ENCODE results near the gene IPO9.
A peak's percentile ranks its signal among the peaks of the same experiment; 100 is the strongest.
"Not testable (repeated sequence)": the region's sequence is repeated elsewhere in the genome, so short reads cannot be mapped to it uniquely, and the experiment has no call there.

Gene IPO9

DNA sequence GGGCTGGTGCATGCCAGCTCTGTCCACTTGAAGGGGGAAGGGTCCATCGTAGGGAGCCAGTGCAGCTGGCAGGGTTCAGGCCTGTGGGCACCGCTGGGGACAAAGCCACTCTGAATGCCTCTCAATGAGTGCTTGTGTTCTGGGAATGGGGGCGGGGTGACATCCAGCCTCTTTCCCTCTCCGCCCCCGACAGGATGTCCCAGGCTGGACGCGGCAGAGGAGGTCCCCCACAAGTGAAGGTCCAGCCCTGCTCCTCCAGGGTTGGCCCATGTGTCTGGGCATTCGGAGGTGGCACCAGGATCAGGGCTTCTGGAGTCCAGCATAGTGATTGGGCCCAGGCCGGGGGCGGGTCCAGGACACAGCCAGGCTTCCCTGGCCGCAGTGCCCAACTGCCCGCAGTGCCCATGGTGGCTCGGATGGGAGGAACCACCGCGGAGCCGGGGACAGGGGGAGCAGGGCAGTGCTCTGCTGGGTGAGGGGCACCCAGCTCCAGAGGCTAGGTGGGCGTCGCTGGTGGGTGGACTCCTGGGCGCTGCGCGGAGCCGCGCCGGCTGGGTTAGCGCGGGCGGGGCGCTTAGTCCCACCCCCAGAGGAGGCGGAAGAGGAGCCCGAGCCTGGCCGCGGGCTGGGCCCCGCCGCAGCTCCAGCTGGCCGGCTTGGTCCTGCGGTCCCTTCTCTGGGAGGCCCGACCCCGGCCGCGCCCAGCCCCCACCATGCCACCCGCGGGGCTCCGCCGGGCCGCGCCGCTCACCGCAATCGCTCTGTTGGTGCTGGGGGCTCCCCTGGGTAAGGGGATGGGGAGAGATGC lies 59.5 kb downstream of the IPO9 start, which contains the start of gene SHISA4:
SHISA4 (plus strand) TSS at position 617 of the 808 bp plus-strand sequence; CDS start at position 714, 97 bp downstream.
- no peak for DNase-seq (ENCODE audit: low read depth)

DNA sequence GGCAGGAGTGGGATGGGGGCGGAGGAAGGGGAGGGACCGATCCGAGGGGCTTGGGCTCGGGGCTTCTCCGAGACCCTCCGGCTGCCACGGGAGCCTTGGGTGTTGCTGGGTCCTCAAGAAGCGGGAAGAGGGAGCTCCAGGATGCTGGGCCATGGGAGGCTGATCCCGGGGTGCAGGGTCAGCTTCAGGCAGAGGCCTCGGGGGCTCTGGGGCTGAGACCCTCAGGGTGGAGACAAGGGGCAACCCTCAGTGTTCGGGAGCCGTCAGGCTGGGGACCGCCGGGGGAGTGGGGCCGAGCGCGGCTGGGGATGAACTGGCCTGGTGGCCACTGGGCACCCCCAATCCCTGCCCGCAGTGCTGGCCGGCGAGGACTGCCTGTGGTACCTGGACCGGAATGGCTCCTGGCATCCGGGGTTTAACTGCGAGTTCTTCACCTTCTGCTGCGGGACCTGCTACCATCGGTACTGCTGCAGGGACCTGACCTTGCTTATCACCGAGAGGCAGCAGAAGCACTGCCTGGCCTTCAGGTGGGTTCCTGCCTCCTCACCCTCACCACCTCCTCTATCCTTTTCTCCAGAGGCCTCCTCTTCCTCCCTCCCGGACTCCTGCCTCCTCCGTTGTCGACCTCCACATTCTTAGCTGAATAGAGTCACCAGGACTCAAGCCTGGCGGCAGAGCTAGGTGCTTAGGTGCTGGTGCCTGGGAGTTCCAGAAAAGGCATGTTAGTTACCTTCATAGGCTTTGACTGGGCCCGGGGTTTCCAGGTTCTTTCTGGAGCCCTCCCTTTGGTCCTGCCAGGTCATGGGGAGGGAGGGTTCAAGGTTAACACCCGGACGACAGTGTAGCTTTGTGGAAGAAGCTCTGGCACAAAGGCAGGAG lies 60.4 kb downstream of the IPO9 start:
- no peak for DNase-seq (ENCODE audit: low read depth)

DNA sequence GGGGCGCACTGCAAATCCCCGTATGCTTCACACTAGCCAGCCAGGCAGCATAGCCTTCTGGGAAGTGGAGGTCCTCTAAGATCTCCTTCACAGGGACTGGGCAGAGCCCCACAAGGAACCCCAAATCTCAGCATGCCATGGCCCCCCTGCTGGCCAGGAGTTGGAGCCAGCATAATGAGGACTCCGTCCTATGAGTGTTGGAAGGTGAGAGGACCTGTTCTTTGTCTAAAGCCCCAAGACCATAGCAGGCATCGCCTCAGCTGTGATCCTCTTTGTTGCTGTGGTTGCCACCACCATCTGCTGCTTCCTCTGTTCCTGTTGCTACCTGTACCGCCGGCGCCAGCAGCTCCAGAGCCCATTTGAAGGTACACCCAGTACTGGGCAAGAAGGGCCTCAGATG lies 61.3 kb downstream of the IPO9 start:
- no peak for DNase-seq (ENCODE audit: low read depth)

DNA sequence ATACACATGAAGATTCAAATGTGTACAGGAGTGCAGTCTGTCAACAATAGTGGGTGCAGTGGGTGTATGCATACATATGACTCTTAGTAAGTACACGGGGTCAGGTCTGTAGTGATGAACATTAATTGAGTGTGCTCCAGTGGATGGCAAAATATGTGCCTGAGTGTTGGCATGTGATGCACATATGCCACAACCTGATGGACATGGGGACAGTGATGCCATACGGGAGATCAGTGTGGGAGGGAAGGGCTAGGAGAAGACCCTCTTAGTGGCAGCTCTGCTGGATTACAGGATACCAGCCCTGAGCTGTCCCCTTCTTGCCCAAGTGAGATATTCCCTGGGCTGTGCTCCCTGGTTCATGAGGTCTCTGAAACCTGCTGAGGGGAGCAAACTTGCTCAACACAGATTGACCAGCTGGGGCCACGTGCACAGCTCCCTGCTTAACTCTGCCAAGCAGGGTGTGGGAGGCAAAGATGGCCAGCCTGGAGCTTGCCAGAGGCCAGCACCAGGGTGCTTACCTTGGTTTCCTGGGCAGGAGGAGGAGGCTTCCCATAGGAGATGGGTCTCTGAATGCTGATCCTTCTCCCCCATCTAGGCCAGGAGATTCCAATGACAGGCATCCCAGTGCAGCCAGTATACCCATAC lies 62.0 kb downstream of the IPO9 start:
- no peak for DNase-seq (ENCODE audit: low read depth)

DNA sequence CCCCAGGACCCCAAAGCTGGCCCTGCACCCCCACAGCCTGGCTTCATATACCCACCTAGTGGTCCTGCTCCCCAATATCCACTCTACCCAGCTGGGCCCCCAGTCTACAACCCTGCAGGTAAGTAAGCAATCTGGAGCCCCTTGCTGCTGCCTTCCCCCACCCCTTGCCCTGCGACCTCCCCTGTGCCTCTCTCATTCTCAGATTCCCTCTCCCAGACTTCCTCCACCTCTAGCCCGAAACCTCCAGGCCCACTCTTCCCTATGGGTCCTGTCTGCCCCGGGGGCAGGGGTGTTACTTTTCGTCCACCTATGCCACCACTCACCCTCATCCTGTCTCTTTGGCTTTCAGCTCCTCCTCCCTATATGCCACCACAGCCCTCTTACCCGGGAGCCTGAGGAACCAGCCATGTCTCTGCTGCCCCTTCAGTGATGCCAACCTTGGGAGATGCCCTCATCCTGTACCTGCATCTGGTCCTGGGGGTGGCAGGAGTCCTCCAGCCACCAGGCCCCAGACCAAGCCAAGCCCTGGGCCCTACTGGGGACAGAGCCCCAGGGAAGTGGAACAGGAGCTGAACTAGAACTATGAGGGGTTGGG lies 62.6 kb downstream of the IPO9 start:
- no peak for DNase-seq (ENCODE audit: low read depth)

DNA sequence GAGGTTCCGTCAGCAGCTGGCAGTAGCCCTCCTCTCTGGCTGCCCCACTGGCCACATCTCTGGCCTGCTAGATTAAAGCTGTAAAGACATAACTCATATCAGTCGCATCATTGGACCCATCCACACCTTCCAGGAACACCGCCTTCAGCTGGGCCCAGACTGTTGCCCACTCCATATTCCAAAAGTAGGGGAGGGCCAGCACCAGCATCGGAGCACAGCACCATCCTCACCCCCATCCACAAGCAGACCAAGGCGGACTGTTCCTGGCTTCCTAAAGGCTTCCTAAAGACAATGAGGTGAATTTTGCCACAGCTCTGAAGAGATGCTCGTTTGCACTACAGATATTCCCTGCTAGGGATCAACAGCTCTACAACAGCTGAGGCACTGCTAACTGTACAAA lies 63.3 kb downstream of the IPO9 start:
- DNase-seq (ENCODE audit: low read depth): no peak

DNA sequence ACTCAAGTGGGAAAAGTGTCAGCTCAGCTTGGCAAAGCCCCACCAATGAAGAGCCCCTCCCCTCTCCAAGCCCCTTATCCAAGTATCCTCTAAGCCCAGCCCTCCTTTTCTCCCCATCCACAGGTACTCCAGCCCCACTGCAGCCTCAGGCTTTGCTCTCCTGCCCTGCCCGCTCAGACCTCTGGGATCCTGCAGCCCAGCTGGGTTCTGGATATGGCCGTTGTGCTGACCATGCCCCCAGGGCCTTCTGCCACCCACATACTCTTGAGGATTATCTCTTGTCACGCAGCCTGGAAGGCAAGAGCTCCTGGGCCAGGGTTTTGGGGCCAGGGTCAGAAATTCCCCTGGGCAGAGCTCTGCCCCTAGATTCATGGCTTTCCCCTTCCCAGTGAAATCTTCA lies 64.5 kb downstream of the IPO9 start:
- no peak for DNase-seq (ENCODE audit: low read depth)

DNA sequence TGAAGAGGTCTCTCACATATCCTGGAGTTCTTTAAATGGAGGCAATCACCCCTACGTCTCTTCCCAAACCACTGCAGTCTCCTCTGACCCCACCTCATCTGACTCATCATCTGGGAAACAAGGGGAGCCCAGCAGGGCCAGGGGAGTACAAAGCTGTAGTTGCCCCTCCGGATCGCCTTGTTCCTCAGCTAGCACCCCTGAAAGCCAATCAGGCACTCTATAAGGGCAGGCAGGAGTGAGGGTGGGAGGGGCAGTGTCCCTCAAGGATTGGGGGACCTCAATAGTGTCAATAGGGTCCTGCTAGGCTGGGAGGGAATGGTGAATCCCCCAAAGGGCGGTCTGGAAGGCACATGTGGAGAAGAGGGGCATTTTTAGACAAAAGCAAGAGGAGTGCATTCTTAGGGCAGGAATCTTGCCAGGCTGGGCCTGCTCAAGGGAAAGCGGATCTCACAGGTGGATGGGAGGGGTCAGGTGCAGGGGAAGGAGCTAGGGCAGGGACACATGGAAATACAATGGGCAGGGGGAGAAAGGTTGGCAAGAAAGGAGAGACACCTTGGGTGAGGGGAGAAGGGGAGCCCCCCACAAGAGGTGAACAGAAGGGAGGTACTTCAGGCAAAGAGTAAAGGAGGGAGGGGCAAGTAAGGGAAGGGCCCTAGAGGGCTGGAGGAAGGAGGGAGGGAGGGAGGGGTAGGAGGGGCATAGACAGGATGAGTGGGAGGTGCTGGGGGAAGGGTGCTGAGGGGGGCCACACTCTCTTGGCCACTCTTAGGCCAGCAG lies 65.6 kb downstream of the IPO9 start:
- DNase-seq (ENCODE audit: low read depth): no peak

DNA sequence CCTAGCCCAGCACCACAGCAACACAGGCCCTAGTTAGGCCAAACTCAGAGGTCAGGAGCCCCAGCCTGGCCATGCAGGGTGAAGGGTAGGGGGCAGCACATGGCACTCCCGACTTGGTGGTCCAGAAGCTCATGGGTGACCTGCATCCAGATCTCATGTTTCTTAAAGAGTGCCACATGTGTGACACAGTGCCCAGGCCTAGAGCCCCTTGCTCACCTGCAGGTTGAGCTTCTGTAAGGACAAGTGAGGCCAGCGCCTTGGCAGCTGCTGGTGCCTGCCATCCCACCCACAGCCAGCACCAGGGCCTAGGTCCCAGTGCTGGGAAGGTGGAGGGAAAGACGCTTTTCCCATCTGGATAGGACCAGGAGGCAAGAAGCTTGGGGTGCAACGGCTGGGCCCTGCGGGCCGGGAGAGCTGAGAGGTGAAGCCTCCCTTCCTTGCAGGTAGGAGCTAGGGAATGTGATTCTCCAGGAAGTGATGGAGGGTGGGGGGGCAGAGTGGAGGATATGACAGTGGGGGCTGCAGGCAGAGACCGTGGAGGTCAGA lies 66.2 kb downstream of the IPO9 start:
- DNase-seq (ENCODE audit: low read depth): no peak

DNA sequence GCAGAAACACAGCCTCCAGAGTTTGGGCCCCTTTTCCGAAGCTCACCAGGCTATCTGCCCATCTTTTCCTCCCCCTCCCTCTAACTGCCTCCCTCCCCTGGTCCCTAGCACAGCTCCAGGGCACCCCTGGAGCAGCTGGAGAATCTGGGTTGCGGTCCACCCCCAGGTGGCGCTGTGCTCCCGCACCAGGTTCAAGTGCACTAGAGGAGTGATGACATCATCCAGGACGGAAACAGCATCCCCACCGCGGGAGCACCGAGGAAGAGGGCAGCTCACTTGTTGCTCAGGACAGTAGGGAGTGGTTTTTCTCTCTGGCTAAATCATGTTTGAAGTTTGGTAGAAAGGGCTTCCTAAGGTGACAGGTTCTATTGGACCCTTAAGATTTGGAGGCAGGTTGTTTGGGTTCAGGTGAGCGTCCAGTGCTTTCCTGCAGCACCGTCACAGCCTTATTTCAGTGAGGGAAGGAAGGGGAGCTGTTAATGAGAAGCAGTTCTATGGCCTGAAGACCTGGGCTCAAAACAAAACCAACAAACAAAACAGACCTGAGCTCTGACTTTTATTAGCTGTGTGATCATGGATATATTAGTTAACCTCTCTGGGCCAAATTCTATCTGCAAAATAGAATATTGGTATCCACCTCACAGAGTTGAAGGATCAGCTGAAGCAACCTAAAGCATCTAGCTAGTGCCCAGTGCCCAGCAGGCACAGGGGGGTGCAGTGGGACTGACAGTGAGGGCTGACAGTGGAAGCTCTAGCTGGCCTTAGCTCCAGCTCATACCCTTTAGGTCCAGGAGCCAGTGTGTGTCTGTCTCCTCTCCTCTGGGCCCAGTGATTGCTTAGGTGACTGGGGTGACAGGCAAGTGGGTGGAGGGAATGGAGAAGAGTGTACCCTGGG lies 67.2 kb downstream of the IPO9 start:
- DNase-seq (ENCODE audit: low read depth): peak; percentile 74

DNA sequence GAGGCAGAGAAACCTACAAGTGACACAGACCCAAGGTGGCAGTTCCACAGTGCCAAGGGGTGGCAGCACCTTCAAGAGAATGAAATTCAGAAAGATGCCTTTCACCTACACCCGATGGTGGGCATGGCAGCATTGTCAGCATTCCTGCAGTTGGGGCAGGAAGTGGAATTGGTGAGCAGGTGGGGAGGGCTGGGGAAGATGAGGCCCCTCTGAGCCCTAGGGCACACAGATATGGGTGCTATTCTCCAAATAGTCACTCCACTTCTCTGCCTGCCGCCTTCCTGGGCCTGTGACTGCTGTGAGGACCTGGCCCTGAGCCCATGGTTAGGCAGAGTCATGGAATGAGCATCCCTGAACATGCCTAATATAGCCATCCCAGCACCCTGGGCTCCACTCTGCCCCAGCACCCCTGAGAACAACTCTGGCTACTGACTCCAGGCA lies 68.0 kb downstream of the IPO9 start:
- no peak for DNase-seq (ENCODE audit: low read depth)

DNA sequence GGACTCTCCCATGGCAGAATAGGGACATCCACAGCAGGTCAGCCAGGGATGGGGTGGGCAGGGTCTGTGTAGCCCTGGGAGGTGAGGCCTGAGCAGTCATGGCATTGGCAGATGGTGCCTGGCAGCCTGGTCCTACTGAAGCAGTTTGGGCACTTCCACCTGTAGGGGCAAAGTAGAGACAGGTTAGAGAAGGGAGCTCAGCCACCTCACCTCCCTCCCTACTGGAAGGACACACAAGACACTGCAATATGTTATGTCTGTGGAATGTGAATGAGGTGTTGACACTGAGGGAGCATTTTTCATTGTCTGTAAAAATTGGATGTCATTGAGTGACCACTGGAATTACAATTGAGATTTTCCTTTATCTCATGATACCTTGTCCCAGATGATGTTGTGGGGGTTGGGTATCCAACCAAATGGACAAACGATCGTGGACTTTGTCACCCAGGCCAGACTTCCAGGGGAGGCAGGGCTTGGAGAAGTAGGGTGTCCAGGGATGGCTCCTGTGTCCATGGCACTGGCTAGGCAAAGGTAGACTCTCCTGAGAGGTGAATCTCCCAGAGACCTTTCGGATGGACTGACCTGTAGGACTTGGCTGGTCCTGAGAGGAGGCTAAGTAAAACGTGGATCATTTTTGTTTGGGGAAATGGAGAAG lies 69.4 kb downstream of the IPO9 start:
- DNase-seq (ENCODE audit: low read depth): no peak

DNA sequence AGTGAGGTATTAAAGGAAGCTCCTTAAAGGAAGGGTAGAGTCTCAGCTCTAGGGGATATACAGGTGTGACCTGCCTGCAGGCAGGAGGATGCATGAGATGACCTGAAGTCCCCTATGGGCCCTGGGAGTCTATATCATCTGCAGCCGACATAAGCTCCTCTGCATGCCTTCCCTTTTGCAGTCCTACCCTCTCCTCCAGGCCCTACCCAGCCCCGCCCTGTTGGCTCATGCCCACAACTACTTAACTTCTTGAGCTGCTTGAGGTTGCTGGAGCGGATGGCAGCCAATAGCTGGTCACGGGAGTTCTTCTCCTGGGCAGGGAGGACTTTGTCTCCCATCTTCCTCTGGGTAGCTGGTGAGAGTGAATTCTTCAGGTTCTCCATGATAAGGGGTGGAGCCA lies 70.0 kb downstream of the IPO9 start:
- no peak for DNase-seq (ENCODE audit: low read depth)

DNA sequence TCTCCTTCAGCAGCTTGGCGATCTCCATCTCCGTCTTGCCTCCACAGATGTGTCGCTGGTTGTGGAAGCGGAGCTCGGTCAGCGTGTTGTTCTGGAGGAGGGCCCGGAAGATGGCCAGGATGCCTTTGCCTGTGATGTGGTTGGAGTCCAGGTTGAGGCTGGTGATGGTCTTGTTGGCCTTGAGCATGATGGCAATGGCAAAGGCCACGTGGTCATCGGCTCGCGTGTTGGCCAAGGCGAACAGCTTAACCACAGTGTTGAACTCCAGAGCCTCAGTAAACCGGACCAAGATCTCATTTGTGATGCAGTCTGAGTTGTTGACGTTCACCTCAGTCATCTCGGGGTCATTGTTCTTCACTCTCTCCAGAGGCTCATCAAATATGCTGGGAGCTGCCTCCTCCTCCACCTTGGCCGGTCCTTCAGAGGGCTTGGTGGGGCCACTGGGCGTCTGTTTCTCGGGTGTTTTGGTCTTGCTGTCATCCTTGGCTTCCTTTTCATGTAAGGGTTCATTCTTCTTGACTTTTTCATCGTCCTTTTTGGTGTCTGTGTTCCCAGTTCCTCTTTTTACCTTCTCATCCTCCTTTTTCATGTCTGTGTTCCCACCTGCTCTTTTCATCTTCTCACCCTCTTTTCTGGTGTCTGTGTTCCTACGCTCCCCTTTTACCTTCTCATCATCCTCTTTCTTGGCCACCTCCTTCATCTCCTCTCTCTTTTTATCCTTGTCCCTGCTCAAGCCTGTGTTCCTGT lies 70.9 kb downstream of the IPO9 start:
- DNase-seq (ENCODE audit: low read depth): no peak

DNA sequence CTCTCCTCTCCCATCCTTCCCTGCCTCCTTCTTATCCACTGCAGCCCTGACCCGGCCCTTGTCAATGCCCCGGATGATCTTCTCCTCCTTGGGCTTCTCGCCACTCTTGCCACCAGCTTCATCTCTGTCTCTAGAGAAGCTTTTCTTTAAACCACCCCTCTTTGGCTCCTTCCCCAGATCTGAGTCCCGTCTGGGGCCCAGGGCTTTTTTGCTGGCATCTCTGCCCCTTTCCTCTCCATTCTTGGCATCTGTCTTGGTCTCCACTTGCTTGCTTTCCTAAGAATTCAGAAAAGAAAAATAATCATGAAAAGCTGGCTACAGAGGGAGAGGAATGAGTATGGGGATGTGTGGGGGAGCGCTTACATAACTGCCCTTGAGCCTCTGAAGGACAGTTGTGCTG lies 71.5 kb downstream of the IPO9 start:
- DNase-seq (ENCODE audit: low read depth): no peak

DNA sequence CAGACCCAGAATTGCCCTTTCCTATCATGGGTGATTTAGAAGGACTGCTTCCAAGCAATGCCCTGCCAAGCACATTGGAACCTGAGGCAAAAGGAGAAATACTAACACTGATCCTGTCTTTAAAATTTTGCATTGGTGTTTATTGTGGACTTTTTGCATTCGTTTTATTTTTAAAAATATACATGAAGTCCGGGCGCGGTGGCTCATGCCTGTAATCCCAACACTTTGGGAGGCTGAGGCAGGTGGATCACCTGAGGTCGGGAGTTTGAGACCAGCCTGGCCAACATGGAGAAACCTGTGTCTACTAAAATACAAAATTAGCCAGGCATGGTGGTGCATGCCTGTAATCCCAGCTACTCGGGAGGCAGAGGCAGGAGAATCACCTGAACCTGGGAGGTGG lies 72.1 kb downstream of the IPO9 start:
- DNase-seq (ENCODE audit: low read depth): not testable (repeated sequence)

DNA sequence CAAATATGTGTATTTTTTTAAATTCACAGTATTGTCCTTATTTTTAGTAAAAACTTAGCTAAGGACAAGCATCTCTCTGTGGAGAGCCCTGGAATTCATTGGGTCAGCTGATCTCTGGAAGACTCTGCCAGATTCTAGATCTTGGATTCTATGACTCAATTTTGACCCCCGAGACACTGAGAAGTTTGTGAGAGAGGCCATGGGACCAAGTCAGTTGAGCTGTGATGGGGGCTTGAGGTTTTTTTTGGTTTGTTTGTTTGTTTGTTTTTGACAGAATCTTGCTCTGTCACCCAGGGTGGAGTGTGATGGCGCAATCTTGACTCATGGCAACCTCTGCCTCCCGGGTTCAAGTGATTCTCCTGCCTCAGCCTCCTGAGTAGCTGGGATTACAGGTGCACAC lies 73.2 kb downstream of the IPO9 start:
- no peak for DNase-seq (ENCODE audit: low read depth)

DNA sequence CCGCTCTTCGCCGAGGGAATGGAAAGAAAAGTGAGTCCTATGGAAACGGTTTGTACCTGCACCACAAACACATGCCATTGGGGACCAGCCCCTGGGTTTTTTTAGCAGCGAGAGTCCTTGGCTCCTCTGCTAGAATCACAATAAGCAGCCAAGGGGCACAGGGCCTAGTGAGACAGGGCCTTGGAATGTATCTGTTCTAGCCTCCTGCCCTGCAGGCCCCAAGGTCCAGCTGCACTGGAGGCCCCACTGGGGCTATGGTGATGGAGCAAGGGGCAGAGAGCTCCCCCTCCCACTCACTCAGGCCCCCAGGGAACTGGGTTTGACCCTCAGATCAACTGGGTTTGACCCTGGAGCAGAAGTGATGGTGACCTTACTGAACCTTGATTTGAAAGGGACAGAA lies 74.2 kb downstream of the IPO9 start:
- DNase-seq (ENCODE audit: low read depth): no peak

DNA sequence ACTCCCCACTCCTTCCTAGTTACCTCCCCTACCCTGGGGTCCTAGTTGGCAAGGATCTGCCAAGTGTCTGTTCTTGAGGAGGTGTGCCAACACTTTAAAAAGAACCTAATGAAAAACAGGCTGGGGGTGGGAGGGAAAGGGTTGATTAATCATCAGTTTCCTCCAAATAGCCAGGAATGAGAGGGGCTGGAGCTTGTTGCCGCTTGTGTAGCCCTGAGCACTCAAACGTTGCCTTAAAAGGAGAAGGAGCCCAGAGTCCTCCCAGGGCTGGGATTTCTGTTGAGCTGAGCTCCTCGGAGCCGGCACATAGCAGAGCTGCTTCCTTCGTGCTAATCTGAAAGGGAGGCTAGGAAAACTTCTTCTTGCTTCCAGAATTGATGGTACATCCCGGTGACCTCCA lies 75.6 kb downstream of the IPO9 start:
- DNase-seq (ENCODE audit: low read depth): no peak
